ENCODE results near the gene COL6A3.

GRCh38 chr2:237450108-237450507 is 36.1 kb upstream of the COL6A3 start:
- no peak for TF ChIP-seq CTCF (IDR thresholded peaks at IDR 0.05)
- TF ChIP-seq POLR2AphosphoS5 (IDR thresholded peaks at IDR 0.05) = no peak

Data from prostate gland (tissue), 2 donors.